K562 (cell line): ENCODE measurements around the gene CREB5. TPM values are rescaled to one million over a fixed set of nuclear protein-coding genes. Genes with fewer than 3 reads are reported as not detected.

Experiments
- ATAC-seq: fragments of 200-7000 bp; cut with Tn5 transposase; 3 replicates; pipeline ENCODE4 v1.9.1; 2020; ENCODE audit warnings: moderate library complexity
- BruUV-seq: library from RNA; stranded (reverse); fragments of 400-500 nt; replicated peaks from 2 replicates; lab custom pipeline; 2021; lab: Mats Ljungman, UMichigan
- CTCF ChIA-PET: fragments of 300-600 bp; formaldehyde crosslinking; extraction: SDS; loops from one replicate; lab custom pipeline; 2021; ENCODE audit warnings: low intra/inter-chr PET ratio; lab: Yijun Ruan, JAX
- POLR2A ChIA-PET: fragments of 300-600, 350-650 bp; sonication (Branson Sonifier 250); formaldehyde crosslinking; extraction: SDS; loops from one replicate; lab custom pipeline; 2021; ENCODE audit warnings: antibody characterized with exemption, inconsistent platforms; lab: Yijun Ruan, JAX
- DNase-seq, 4 experiments: peaks; one replicate each; pipeline versions ENCODE4 v3.0.0 to v3.0.0-alpha.2; 2011 to 2018; ENCODE audit warnings: low spot score in 3 of 4, mixed read lengths in 3 of 4; ENCODE audit errors: extremely low read depth in 1 of 4
- FAIRE-seq: peaks from 2 replicates; lab custom pipeline; 2011; peaks lifted over from hg19 to GRCh38; lab: Jason Lieb, UNC
- H2AFZ ChIP-seq: 2 replicates; pipeline ENCODE4 v1.6.0; 2011; ENCODE audit warnings: low read depth, low read length, control low read depth, inconsistent platforms
- H3K27ac ChIP-seq: fragments of 200-600 bp; 3 replicates; pipeline ENCODE4 v1.8.0; 2011; ENCODE audit warnings: low read depth, mild to moderate bottlenecking, control low read depth, inconsistent platforms, low read length, moderate library complexity, mixed read lengths; ENCODE audit errors: extremely low read depth
- H3K27me3 ChIP-seq, 2 experiments: fragments of 300-600 bp in 1 of 2; 2 replicates in 1 of 2; 3 replicates in 1 of 2; pipeline versions ENCODE4 v1.6.0 to v1.8.0; 2011; ENCODE audit warnings: inconsistent platforms in 2 of 2, low read length in 2 of 2, mild to moderate bottlenecking in 1 of 2, mixed read lengths in 1 of 2, moderate library complexity in 1 of 2; ENCODE audit not compliant: control insufficient read depth in 2 of 2, insufficient read depth in 2 of 2
- H3K36me3 ChIP-seq: fragments of 300-600 bp; 3 replicates; pipeline ENCODE4 v1.8.0; 2011; ENCODE audit warnings: mild to moderate bottlenecking, low read length, inconsistent platforms; ENCODE audit not compliant: control insufficient read depth, insufficient read depth
- H3K4me1 ChIP-seq, 2 experiments: fragments of 200-600 bp in 1 of 2; replicated peaks in 1 of 2; 2 replicates in 1 of 2; 3 replicates in 1 of 2; pipeline versions ENCODE4 v1.5.1 to v1.8.0; 2011; ENCODE audit warnings: inconsistent platforms in 2 of 2, low read length in 2 of 2, mild to moderate bottlenecking in 1 of 2, mixed read lengths in 1 of 2, moderate library complexity in 1 of 2; ENCODE audit not compliant: control insufficient read depth in 2 of 2, insufficient read depth in 2 of 2
- H3K4me2 ChIP-seq: 2 replicates; pipeline ENCODE4 v1.6.1; 2011; ENCODE audit warnings: low read length, control low read depth, inconsistent platforms, mixed read lengths; ENCODE audit not compliant: insufficient read depth
- H3K4me3 ChIP-seq: fragments of 200-600 bp; sonication (generic), shearing (Covaris generic); 2 replicates; pipeline ENCODE4 v1.5.1; 2016; ENCODE audit warnings: control low read depth, inconsistent platforms
- H3K79me2 ChIP-seq: fragments of 200-600 bp; 3 replicates; pipeline ENCODE4 v1.8.0; 2011; ENCODE audit warnings: low read length, inconsistent platforms; ENCODE audit not compliant: control insufficient read depth, insufficient read depth
- H3K9ac ChIP-seq, 2 experiments: 2 replicates each; pipeline versions ENCODE4 v1.6.0 to v1.6.1; 2011; ENCODE audit warnings: low read depth in 2 of 2, low read length in 2 of 2, control low read depth in 1 of 2, inconsistent platforms in 1 of 2, mild to moderate bottlenecking in 1 of 2, mixed read lengths in 1 of 2; ENCODE audit not compliant: insufficient read depth in 1 of 2
- H3K9me1 ChIP-seq: one replicate; pipeline ENCODE4 v1.6.0; 2011; ENCODE audit warnings: inconsistent platforms, mild to moderate bottlenecking, low read length, moderate library complexity; ENCODE audit not compliant: control insufficient read depth, insufficient read depth
- H3K9me3 ChIP-seq: replicated peaks from 2 replicates; pipeline ENCODE4 v1.5.1; 2011; ENCODE audit warnings: low read depth, low read length, inconsistent platforms; ENCODE audit not compliant: control insufficient read depth, insufficient read depth
- H4K20me1 ChIP-seq: replicated peaks from 2 replicates; pipeline ENCODE4 v1.6.1; 2011; ENCODE audit warnings: low read length, inconsistent platforms, mixed read lengths; ENCODE audit not compliant: control insufficient read depth, insufficient read depth
- ASH1L ChIP-seq: fragments of 450-650 bp; IDR thresholded peaks from 2 replicates; pipeline ENCODE4 v1.6.1; 2018; ENCODE audit warnings: borderline replicate concordance, mild to moderate bottlenecking, low read depth; ENCODE audit not compliant: partially characterized antibody
- CBFA2T2 ChIP-seq: fragments of 450-650 bp; conservative IDR thresholded peaks from 2 replicates; pipeline ENCODE4 v1.6.1; 2017; ENCODE audit warnings: mild to moderate bottlenecking
- CBX8 ChIP-seq: fragments of 200-600 bp; sonication (generic); IDR thresholded peaks from 2 replicates; pipeline ENCODE4 v1.6.1; 2012; ENCODE audit warnings: borderline replicate concordance, mixed run types, low read depth, mild to moderate bottlenecking, moderate library complexity, mixed read lengths, low read length, control low read depth, inconsistent platforms; ENCODE audit not compliant: poor library complexity, severe bottlenecking; ENCODE audit errors: extremely low read depth
- DEAF1 ChIP-seq: fragments of 450-650 bp; formaldehyde crosslinking; IDR thresholded peaks from 2 replicates; pipeline ENCODE4 v1.4.0; 2020; ENCODE audit warnings: mild to moderate bottlenecking, moderate library complexity
- FOXJ2 ChIP-seq: fragments of 200-800 bp; sonication (Bioruptor generic); IDR thresholded peaks from 2 replicates; pipeline ENCODE4 v1.6.1; 2016; ENCODE audit warnings: missing genetic modification characterization, missing compliant biosample characterization
- HOMEZ ChIP-seq: fragments of 250-450 bp; sonication (Bioruptor Pico); IDR thresholded peaks from 2 replicates; pipeline ENCODE4 v1.4.0; 2020; ENCODE audit warnings: mild to moderate bottlenecking, moderate library complexity
- KAT8 ChIP-seq: fragments of 450-650 bp; IDR thresholded peaks from 2 replicates; pipeline ENCODE4 v1.6.1; 2016; ENCODE audit warnings: low read depth, mild to moderate bottlenecking
- MCM3 ChIP-seq: fragments of 450-650 bp; IDR thresholded peaks from 2 replicates; pipeline ENCODE4 v1.6.1; 2016
- PHB2 ChIP-seq: fragments of 450-650 bp; IDR thresholded peaks from 2 replicates; pipeline ENCODE4 v1.6.1; 2017; ENCODE audit warnings: low read depth
- RBM25 ChIP-seq: fragments of 200-400 bp; formaldehyde crosslinking; IDR thresholded peaks from 2 replicates; pipeline ENCODE4 v1.6.1; 2018; ENCODE audit warnings: low read length, low read depth, moderate library complexity; ENCODE audit not compliant: severe bottlenecking
- SMARCC2 ChIP-seq: fragments of 450-650 bp; IDR thresholded peaks from 2 replicates; pipeline ENCODE4 v1.6.1; 2017; ENCODE audit warnings: antibody characterized with exemption, moderate library complexity, mild to moderate bottlenecking, low read depth
- ZKSCAN8 ChIP-seq: fragments of 200-800 bp; sonication (Bioruptor generic); IDR thresholded peaks from 2 replicates; pipeline ENCODE4 v1.6.1; 2016; ENCODE audit warnings: missing genetic modification characterization, missing compliant biosample characterization
- WGBS: fragments of 100-300 bp; shearing (Covaris generic); methylation state at CpG from one replicate; pipeline ENCODE4 v1.1.6; 2016; ENCODE audit warnings: low coverage, mixed read lengths; ENCODE audit not compliant: insufficient coverage; ENCODE audit errors: missing lambda C conversion rate; 5-methylcytosine and 5-hydroxymethylcytosine counted together
- in situ Hi-C: fragments of 300-500 bp; cut with MboI; formaldehyde crosslinking; loops from 4 replicates; pipeline ENCODE4 v1.15.0; 2018; ENCODE audit warnings: inconsistent platforms, mixed read lengths
- intact Hi-C: fragments of 100-400 bp; cut with micrococcal nuclease; formaldehyde crosslinking; loops from 2 replicates; pipeline ENCODE4 v1.14.2; 2022
- polyA plus RNA-seq, 8 experiments: library from polyadenylated mRNA; depleted of rRNA in 4 of 8; stranded (reverse) in 5 of 8; unstranded in 3 of 8; fragments of >200 nt; fragmentation: Nextera tagmentation in 2 of 8; fragmentation: Illumina TruSeq in 1 of 8; extraction: Ambion mirVana in 2 of 8; extraction: Trizol in 1 of 8; gene quantifications; 2 replicates each; pipeline versions ENCODE4 v1.2.1 to v1.2.3, GENCODE V29; 2011 to 2014; ENCODE audit warnings: inconsistent platforms in 1 of 8, missing spikeins in 1 of 8
- total RNA-seq, 7 experiments: library from RNA; depleted of rRNA in 6 of 7; stranded (reverse); fragments of >200 nt in 6 of 7; fragmentation: Illumina TruSeq in 2 of 7; extraction: Trizol in 2 of 7; gene quantifications; 2 replicates each; pipeline versions ENCODE4 v1.2.1 to v1.2.3, GENCODE V29; 2011 to 2021; ENCODE audit warnings: low replicate concordance in 1 of 7
- TF ChIP-seq, protein P1 (sequence below): sonication (generic); formaldehyde crosslinking; IDR thresholded peaks from 2 replicates; pipeline ENCODE4 v1.8.0; 2022; ENCODE audit warnings: missing genetic modification reagents, mild to moderate bottlenecking, moderate library complexity, borderline replicate concordance

Gene CREB5
- total and polyA plus RNA-seq, 9 of the 15 experiments (the other 6 are each of a cell fraction or from before 2014, with no cell fraction given): 0.33 to 6.4 (median 1.8) TPM

GRCh38 chr7:28702171-28702570 lies 289.9 kb downstream of the CREB5 start:
- H3K4me1 ChIP-seq: no peaks in the 10 kb centered on the region
- BruUV-seq: no TSS peak
- ATAC-seq: no peak
- ChIA-PET POLR2A (no interaction called here), CTCF (no interaction called here)
- no peaks in the 10 kb centered on the region for H3K79me2 ChIP-seq
- TF ChIP-seq KAT8 (no peak), ASH1L (no peak), RBM25 (no peak), PHB2 (no peak), SMARCC2 (no peak), MCM3 (no peak), CBFA2T2 (no peak), ZKSCAN8 (no peak), DEAF1 (CRISPR knock-in tag) (no peak), HOMEZ (CRISPR knock-in tag) (no peak), CBX8 (no peak), FOXJ2 (tag) (no peak)
- TF ChIP-seq, protein P1, sequence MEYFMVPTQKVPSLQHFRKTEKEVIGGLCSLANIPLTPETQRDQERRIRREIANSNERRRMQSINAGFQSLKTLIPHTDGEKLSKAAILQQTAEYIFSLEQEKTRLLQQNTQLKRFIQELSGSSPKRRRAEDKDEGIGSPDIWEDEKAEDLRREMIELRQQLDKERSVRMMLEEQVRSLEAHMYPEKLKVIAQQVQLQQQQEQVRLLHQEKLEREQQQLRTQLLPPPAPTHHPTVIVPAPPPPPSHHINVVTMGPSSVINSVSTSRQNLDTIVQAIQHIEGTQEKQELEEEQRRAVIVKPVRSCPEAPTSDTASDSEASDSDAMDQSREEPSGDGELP (CRISPR knock-in tag): no peak
- no peaks in the 10 kb centered on the region for H4K20me1 ChIP-seq
- H3K4me2 ChIP-seq: no peak overlapping the region
- no peak overlapping the region for H3K9ac ChIP-seq
- H2AFZ ChIP-seq: no peak overlapping the region
- no peak overlapping the region for H3K27ac ChIP-seq
- H3K27me3 ChIP-seq: no peaks in the 10 kb centered on the region; a peak in 1 of 5 replicates
- no peaks in the 10 kb centered on the region for H3K9me1 ChIP-seq
- no peak overlapping the region for H3K4me3 ChIP-seq
- no peak for DNase-seq
- WGBS: 8% methylated on average over 4 of the region's 4 CpGs
- no peaks in the 10 kb centered on the region for H3K9me3 ChIP-seq
- intact Hi-C loops (no loop called here), in situ Hi-C loops (no loop called here)
- no peaks in the 10 kb centered on the region for H3K36me3 ChIP-seq
- FAIRE-seq: no peak
